Measurements from ENCODE around the gene SYT1.

The SYT1 gene

GRCh38 chr12:79324571-79324970 lies 460.0 kb downstream of the SYT1 start:
- no peak overlapping the region for H3K4me3 ChIP-seq (ENCODE audit: low read depth, low read length)
- no peak for TF ChIP-seq CTCF (IDR thresholded peaks at IDR 0.05; ENCODE audit: borderline replicate concordance, insufficient read depth, low read depth, low read length)

GRCh38 chr12:79326222-79326621 lies 461.6 kb downstream of the SYT1 start:
- H3K4me3 ChIP-seq (ENCODE audit: low read depth, low read length), result no peak overlapping the region
- no peak for TF ChIP-seq CTCF (IDR thresholded peaks at IDR 0.05; ENCODE audit: borderline replicate concordance, insufficient read depth, low read depth, low read length)

GRCh38 chr12:79326663-79327062 lies 462.1 kb downstream of the SYT1 start:
- no peak for TF ChIP-seq CTCF (IDR thresholded peaks at IDR 0.05; ENCODE audit: borderline replicate concordance, insufficient read depth, low read depth, low read length)
- no peak overlapping the region for H3K4me3 ChIP-seq (ENCODE audit: low read depth, low read length)

- no peak overlapping the region for H3K4me3 ChIP-seq (ENCODE audit: low read depth, low read length)
- no peak for TF ChIP-seq CTCF (IDR thresholded peaks at IDR 0.05; ENCODE audit: borderline replicate concordance, insufficient read depth, low read depth, low read length)
Measured at GRCh38 chr12:79327465-79327864, 462.9 kb downstream of the SYT1 start.

- no peak for TF ChIP-seq CTCF (IDR thresholded peaks at IDR 0.05; ENCODE audit: borderline replicate concordance, insufficient read depth, low read depth, low read length)
- H3K4me3 ChIP-seq (ENCODE audit: low read depth, low read length), result no peak overlapping the region
Measured at GRCh38 chr12:79329933-79330332, 465.4 kb downstream of the SYT1 start.

- TF ChIP-seq CTCF (IDR thresholded peaks at IDR 0.05; ENCODE audit: borderline replicate concordance, insufficient read depth, low read depth, low read length), result no peak
Measured at GRCh38 chr12:79331870-79332269, 467.3 kb downstream of the SYT1 start.

GRCh38 chr12:79333144-79333543 lies 468.6 kb downstream of the SYT1 start:
- no peak for TF ChIP-seq CTCF (IDR thresholded peaks at IDR 0.05; ENCODE audit: borderline replicate concordance, insufficient read depth, low read depth, low read length)
- H3K4me3 ChIP-seq (ENCODE audit: low read depth, low read length), result no peak overlapping the region

More at GRCh38 chr12:79331870-79332269, 467.3 kb downstream of the SYT1 start:
- no peak overlapping the region for H3K4me3 ChIP-seq (ENCODE audit: low read depth, low read length)
